NCI-H128 (cell line): Measurements from ENCODE around the gene CLEC16A.

ENCODE experiments used
- DNase-seq: peaks from one replicate; lab custom pipeline; 2025; ENCODE audit not compliant: unreplicated experiment; lab: John Stamatoyannopoulos, UW

CLEC16A gene

GRCh38 chr16:10987361-10988163 lies 43.2 kb downstream of the CLEC16A start:
- no peak for DNase-seq

DNA sequence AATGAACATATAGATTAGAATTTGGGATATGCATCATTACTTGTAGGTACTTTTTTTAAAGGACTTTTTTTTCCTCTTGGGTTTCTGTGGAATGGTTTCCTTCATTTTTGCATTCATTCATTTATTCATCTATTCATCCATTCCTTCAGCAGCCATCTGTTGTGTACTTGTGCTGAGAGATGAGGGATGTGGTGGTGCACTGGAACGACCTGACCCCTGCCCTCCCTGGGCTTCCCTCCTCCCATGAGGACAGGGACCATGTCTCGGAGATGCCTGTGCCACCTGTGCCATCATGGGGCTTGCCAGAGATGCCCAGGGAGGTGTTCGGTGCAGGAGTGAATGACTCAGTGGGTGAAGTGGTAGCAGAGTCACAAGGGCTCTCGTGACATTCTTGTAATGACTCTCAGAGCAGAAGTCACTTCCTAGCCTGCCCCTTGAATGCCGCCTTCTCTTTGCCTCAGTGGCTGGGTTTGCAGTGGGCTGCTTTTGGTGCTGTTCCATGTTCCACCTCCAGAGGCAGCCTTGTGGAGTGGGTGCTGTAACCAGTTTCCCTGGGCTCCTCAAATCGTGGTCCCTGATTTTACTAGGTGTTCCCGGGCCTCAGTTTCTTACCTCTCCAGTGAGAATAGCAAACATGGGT lies 43.9 kb downstream of the CLEC16A start:
- no peak for DNase-seq

DNA sequence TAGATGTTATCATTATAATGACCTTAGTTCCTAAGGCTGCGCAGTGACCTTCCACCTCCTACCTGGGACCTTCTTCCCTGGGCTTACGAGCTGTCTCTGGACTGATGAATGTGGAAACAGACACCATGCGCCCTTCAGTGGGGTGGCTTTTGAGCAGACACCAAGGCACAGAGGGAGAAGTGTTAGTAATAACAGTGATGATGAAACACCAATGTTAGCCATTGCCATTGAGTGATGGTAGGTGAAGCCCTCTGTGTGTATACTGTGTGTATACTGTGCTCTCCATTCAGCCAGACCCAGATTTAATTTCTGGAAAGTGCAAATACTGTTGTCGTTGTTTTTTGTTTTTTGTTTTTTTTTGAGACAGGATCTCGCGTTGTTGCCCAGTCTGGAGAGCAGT lies 44.5 kb downstream of the CLEC16A start:
- DNase-seq: no peak

GRCh38 chr16:10989559-10989958 lies 45.2 kb downstream of the CLEC16A start:
- no peak for DNase-seq

GRCh38 chr16:10990378-10990777 lies 46.0 kb downstream of the CLEC16A start:
- DNase-seq: no peak

GRCh38 chr16:10992112-10992511 lies 47.7 kb downstream of the CLEC16A start:
- DNase-seq: no peak

- DNase-seq: no peak
Measured at GRCh38 chr16:10992797-10993196, 48.4 kb downstream of the CLEC16A start.

DNA sequence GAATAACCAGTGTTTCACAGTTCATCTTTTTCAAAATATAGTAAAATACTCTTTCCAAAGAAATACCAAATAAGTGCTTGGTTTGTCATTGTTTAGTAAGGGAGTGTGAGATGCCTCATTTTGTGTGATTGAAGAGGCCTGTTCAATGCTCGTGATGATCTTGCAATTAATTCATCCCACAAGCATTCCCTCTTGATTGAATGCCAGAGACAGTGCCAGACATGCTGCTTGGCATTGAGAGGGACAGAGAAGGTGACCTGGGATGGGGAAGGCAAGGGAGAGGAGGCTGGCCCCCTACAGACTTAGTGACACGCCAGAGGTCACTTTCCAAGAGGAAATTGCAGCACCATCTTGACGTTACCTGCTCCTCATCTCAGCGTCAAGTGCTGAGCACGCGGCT lies 49.3 kb downstream of the CLEC16A start:
- no peak for DNase-seq

GRCh38 chr16:10994571-10994970 lies 50.2 kb downstream of the CLEC16A start:
- DNase-seq: no peak

GRCh38 chr16:10995565-10995964 lies 51.2 kb downstream of the CLEC16A start:
- no peak for DNase-seq

DNA sequence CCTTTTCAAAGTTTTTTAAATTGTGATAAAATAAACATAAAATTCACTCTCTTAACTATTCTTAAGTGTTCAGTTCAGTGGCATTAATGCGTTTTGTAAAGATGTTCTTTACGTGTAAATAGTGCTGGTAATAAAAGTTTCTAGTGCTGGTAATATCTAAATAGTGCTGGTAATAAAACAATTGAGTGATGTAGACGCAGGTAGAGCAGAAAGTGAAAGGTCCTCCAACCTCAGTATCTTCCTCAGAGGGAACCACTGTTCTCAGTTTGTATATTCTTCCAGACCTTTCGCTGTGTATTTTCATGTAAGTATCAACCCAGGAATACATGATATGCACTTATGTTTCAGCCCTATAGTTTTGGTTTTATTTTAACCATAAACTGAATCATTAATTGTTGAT lies 53.1 kb downstream of the CLEC16A start:
- DNase-seq: no peak

DNA sequence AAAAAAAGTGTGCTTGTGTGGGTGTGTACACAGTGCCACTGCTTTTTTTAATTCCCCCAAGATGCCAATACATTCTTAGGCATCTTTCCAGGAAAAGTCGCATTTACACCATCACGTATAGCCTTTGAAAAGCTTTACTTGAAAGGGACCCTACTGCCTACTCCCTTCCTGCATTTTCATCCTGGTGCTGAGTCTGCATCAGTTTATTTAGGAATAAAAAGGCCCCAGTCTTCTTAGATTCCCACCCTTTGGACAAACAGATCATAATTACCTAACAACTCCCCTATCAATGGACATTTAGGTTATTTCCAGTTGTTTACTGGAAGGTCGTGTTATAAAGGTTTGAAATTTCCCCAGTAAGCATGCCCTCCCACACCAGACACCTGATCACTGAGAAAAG lies 54.9 kb downstream of the CLEC16A start:
- DNase-seq: no peak

- no peak for DNase-seq
Measured at GRCh38 chr16:11001611-11002010, 57.2 kb downstream of the CLEC16A start.

GRCh38 chr16:11003141-11003540 lies 58.8 kb downstream of the CLEC16A start:
- no peak for DNase-seq

- no peak for DNase-seq
Measured at GRCh38 chr16:11004351-11004750, 60.0 kb downstream of the CLEC16A start.

GRCh38 chr16:11004973-11005610 lies 60.7 kb downstream of the CLEC16A start:
- DNase-seq: no peak

- DNase-seq: no peak
Measured at GRCh38 chr16:11005611-11005975, 61.2 kb downstream of the CLEC16A start.

GRCh38 chr16:11006656-11007055 lies 62.3 kb downstream of the CLEC16A start:
- DNase-seq: no peak

- DNase-seq: no peak
Measured at GRCh38 chr16:11007714-11008280, 63.4 kb downstream of the CLEC16A start.

- no peak for DNase-seq
Measured at GRCh38 chr16:11009027-11009755, 64.8 kb downstream of the CLEC16A start.

DNA sequence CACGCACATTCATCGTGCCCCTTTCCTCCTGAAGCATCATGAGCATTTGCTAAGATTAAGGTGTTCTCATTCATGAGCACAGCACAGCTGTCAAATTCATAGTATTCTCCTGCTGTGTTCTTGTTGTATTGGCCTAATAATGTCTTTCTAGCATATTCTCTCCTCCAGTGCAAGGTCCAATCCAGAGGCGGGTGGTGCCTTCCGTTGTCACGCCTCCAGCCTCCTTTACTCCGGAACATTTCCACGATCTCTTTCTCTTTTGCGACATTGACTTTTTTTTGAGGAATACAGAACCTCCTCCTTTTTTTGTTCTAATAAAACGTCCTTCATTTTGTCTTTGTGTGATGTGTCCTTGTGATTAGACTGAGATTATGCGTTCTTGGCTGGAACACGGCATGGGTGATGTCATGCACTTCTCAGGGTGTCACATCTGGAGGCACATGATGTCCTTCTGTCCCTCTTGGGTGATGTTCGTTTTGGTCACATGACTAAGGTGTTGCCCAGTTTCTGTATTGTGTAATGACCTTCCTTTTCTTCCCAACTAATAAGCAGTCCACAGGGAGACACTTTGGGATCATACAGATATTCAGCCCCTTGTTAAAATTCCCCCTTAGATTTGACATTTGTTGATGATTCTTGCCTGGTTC lies 66.3 kb downstream of the CLEC16A start:
- no peak for DNase-seq
